ENCODE measurements around the gene RPS6KB2. TPM values are rescaled to one million over a fixed set of nuclear protein-coding genes. Genes with fewer than 3 reads are reported as not detected.

The RPS6KB2 gene
- total RNA-seq, 2 experiments from 2014 or later: 54.8 to 57.4 TPM

- no peak for DNase-seq
- ATAC-seq: no peak
- H3K27me3 Mint-ChIP-seq: no peaks in the 10 kb centered on the region
- peak overlapping the region; percentile 92 for H3K27ac Mint-ChIP-seq
- no peaks in the 10 kb centered on the region for H3K9me3 Mint-ChIP-seq
- POLR2A ChIA-PET: interaction anchor here (0.7 to 7.2 kb wide), 7 partner anchors 9 to 196 kb away, joined by 3 to 83 read pairs (median 3); partner anchors contain the start of genes AIP, PPP1CA and PTPRCAP
- H3K36me3 Mint-ChIP-seq (ENCODE audit: low read depth): peaks cover 11% of the 10 kb centered on the region
- CTCF ChIA-PET: interaction anchor here (0.8 to 2.4 kb wide), 5 partner anchors 28 to 150 kb away, joined by 3 to 5 read pairs (median 5); partner anchors contain the start of genes CDK2AP2 and RAD9A
- H3K4me3 Mint-ChIP-seq: peak overlapping the region; percentile 95
- intact Hi-C loops (cut with micrococcal nuclease): no loop called here
- peaks cover 34% of the 10 kb centered on the region for H3K4me1 Mint-ChIP-seq (ENCODE audit: low read depth)
- TF ChIP-seq CTCF (IDR thresholded peaks at IDR 0.05): no peak
Measured at GRCh38 chr11:67466962-67467771, 38.9 kb downstream of the RPS6KB2 start.

GRCh38 chr11:67468056-67468455 lies 39.8 kb downstream of the RPS6KB2 start:
- peaks cover 11% of the 10 kb centered on the region for H3K36me3 Mint-ChIP-seq (ENCODE audit: low read depth)
- intact Hi-C loops (cut with micrococcal nuclease): no loop called here
- ChIA-PET POLR2A (interaction anchor here (0.6 to 7.2 kb wide), 14 partner anchors 8 to 197 kb away, joined by 3 to 83 read pairs (median 4); partner anchors contain the start of genes AIP, CABP4, PPP1CA and PTPRCAP), CTCF (interaction anchor here (0.9 to 2.4 kb wide), 11 partner anchors 14 to 151 kb away, joined by 3 to 18 read pairs (median 4); partner anchors contain the start of genes CDK2AP2, PPP1CA, RAD9A and TBC1D10C)
- peak overlapping the region; percentile 92 for H3K27ac Mint-ChIP-seq
- no peaks in the 10 kb centered on the region for H3K27me3 Mint-ChIP-seq
- DNase-seq (peak; percentile 61), ATAC-seq (no peak)
- peaks cover 34% of the 10 kb centered on the region for H3K4me1 Mint-ChIP-seq (ENCODE audit: low read depth)
- TF ChIP-seq CTCF (IDR thresholded peaks at IDR 0.05): no peak
- no peaks in the 10 kb centered on the region for H3K9me3 Mint-ChIP-seq
- peak overlapping the region; percentile 95 for H3K4me3 Mint-ChIP-seq

- Mint-ChIP-seq H3K4me3 (peak overlapping the region; percentile 95), H3K27me3 (no peaks in the 10 kb centered on the region), H3K36me3 (ENCODE audit: low read depth) (peaks cover 11% of the 10 kb centered on the region), H3K27ac (peak overlapping the region; percentile 92), H3K4me1 (ENCODE audit: low read depth) (peaks cover 34% of the 10 kb centered on the region), H3K9me3 (no peaks in the 10 kb centered on the region)
- CTCF ChIA-PET: interaction anchor here (0.9 to 2.4 kb wide), 11 partner anchors 13 to 151 kb away, joined by 3 to 18 read pairs (median 4); partner anchors contain the start of genes CDK2AP2, PPP1CA, RAD9A and TBC1D10C
- no peak for TF ChIP-seq CTCF (IDR thresholded peaks at IDR 0.05)
- intact Hi-C loops (cut with micrococcal nuclease): no loop called here
- DNase-seq (no peak), ATAC-seq (no peak)
- POLR2A ChIA-PET: interaction anchor here (0.6 to 7.2 kb wide), 15 partner anchors 8 to 146 kb away, joined by 3 to 83 read pairs (median 4); partner anchors contain the start of genes AIP, CABP4, PPP1CA and PTPRCAP
Measured at GRCh38 chr11:67468456-67468758, 40.1 kb downstream of the RPS6KB2 start.

GRCh38 chr11:67468759-67469507 lies 40.6 kb downstream of the RPS6KB2 start, which contains the start of gene TMEM134:
Gene TMEM134, minus strand, starts transcription at chr11:67469251. Its CDS starts 59 bp downstream, at chr11:67469192.
- ChIA-PET POLR2A (interaction anchor here (0.6 to 7.2 kb wide), 16 partner anchors 7 to 145 kb away, joined by 3 to 83 read pairs (median 4); partner anchors contain the start of genes AIP, CABP4, PPP1CA and PTPRCAP), CTCF (interaction anchor here (0.7 to 2.4 kb wide), 13 partner anchors 8 to 123 kb away, joined by 3 to 18 read pairs (median 4); partner anchors contain the start of genes CDK2AP2, PPP1CA, PTPRCAP and RAD9A)
- peak; percentile 86 for ATAC-seq
- Mint-ChIP-seq H3K4me1 (ENCODE audit: low read depth) (peaks cover 34% of the 10 kb centered on the region), H3K27me3 (no peaks in the 10 kb centered on the region), H3K9me3 (no peaks in the 10 kb centered on the region), H3K27ac (peak within 1 kb of the TSS; percentile 92), H3K36me3 (ENCODE audit: low read depth) (peaks cover 11% of the 10 kb centered on the region), H3K4me3 (peak within 1 kb of the TSS; percentile 95)
- intact Hi-C loops (cut with micrococcal nuclease): no loop called here
- peak; percentile 94 for DNase-seq
- TF ChIP-seq CTCF (IDR thresholded peaks at IDR 0.05): peak; percentile 28

Measured in activated CD8-positive, alpha-beta T cell treated with anti-CD3 and anti-CD28 coated beads for 36 hours (primary cell).